ENCODE results near the gene EVA1A. TPM values are rescaled to one million over a fixed set of nuclear protein-coding genes. Genes with fewer than 3 reads are reported as not detected.

EVA1A gene
- total RNA-seq, 1 donor from 2014 or later, result 0.41 TPM

GRCh38 chr2:75460630-75461029 is 100.1 kb downstream of the EVA1A start:
- FAIRE-seq (no peak), DNase-seq (ENCODE audit: low spot score in 2 of 2) (no peak)

- FAIRE-seq (no peak), DNase-seq (ENCODE audit: low spot score in 2 of 2) (no peak)
Observed at GRCh38 chr2:75459565-75460310, 101.0 kb downstream of the EVA1A start.

- FAIRE-seq, result no peak
- no peak for DNase-seq (ENCODE audit: low spot score in 2 of 2)
Observed at GRCh38 chr2:75458201-75458600, 102.5 kb downstream of the EVA1A start.

- no peak for FAIRE-seq
- DNase-seq (ENCODE audit: low spot score in 2 of 2), result no peak
Observed at GRCh38 chr2:75456825-75457224, 103.9 kb downstream of the EVA1A start.

GRCh38 chr2:75456111-75456510 is 104.6 kb downstream of the EVA1A start:
- DNase-seq (ENCODE audit: low spot score in 2 of 2) (no peak), FAIRE-seq (no peak)

GRCh38 chr2:75454241-75454620 is 106.5 kb downstream of the EVA1A start:
- FAIRE-seq, result no peak
- DNase-seq (ENCODE audit: low spot score in 2 of 2), result no peak

GRCh38 chr2:75453384-75454240 is 107.1 kb downstream of the EVA1A start:
- DNase-seq (ENCODE audit: low spot score in 2 of 2) (no peak), FAIRE-seq (no peak)

- FAIRE-seq (no peak), DNase-seq (ENCODE audit: low spot score in 2 of 2) (no peak)
Observed at GRCh38 chr2:75450068-75450467, 110.7 kb downstream of the EVA1A start.

GRCh38 chr2:75447176-75447575 is 113.6 kb downstream of the EVA1A start:
- no peak for FAIRE-seq
- DNase-seq (ENCODE audit: low spot score in 2 of 2), result no peak

Small RNA genes lying within 50 kb of the gene (small RNA-seq; reads per million reads assigned to genes)
- not detected for gene RF01233

Other genes with a start within 250 kb of the EVA1A start
- gene MRPL19, start 85.8 kb upstream of the EVA1A start, total RNA-seq, result 31.0 TPM
- 19.6 TPM for gene GCFC2, start 150.0 kb upstream of the EVA1A start, total RNA-seq

Data from frontal cortex (tissue), 4 donors.